Esophagus squamous epithelium (tissue), 4 donors: ENCODE measurements around the gene CDAN1.

Experiments used
- CTCF ChIP-seq, 6 experiments: fragments of 450-650 bp in 4 of 6; fragments of 200-600 bp in 2 of 6; sonication (generic) in 2 of 6; IDR thresholded peaks; one replicate each; pipeline ENCODE4 v1.5.1; 2016 to 2019; ENCODE audit warnings: antibody characterized with exemption in 6 of 6, mild to moderate bottlenecking in 4 of 6, moderate library complexity in 4 of 6
- POLR2A ChIP-seq, 4 donors: fragments of 450-650 bp; IDR thresholded peaks; one replicate each; pipeline ENCODE4 v1.6.1; 2017; ENCODE audit warnings: antibody characterized with exemption in 4 of 4, mild to moderate bottlenecking in 4 of 4, moderate library complexity in 3 of 4

GRCh38 chr15:42741710-42742109, 4.8 kb upstream of the CDAN1 start:
- TF ChIP-seq CTCF (IDR thresholded peaks at IDR 0.05) (no peak), POLR2A (IDR thresholded peaks at IDR 0.05) (no peak)
